ENCODE data around the gene CCDC85C.

Gene CCDC85C

GRCh38 chr14:99463974-99464373 is 140.0 kb downstream of the CCDC85C start:
- peaks cover 28% of the 10 kb centered on the region for H3K79me2 ChIP-seq (ENCODE audit: control insufficient read depth, insufficient read depth, low read length, unreplicated experiment)
- no peak overlapping the region for H3K4me3 ChIP-seq (ENCODE audit: low read depth, low read length)
- peaks cover 12% of the 10 kb centered on the region for H3K36me3 ChIP-seq (ENCODE audit: insufficient read depth, low read length)
- H3K4me1 ChIP-seq (ENCODE audit: control insufficient read depth, insufficient read depth, low read length, unreplicated experiment) = no peaks in the 10 kb centered on the region
- H3K27me3 ChIP-seq (ENCODE audit: insufficient read depth, low read length) = no peaks in the 10 kb centered on the region
- no peak overlapping the region for H2AFZ ChIP-seq (ENCODE audit: low read length, unreplicated experiment)
- H3K27ac ChIP-seq (ENCODE audit: low read depth, low read length) = no peak overlapping the region

GRCh38 chr14:99462210-99462609 is 141.8 kb downstream of the CCDC85C start:
- Histone ChIP-seq H3K79me2 (ENCODE audit: control insufficient read depth, insufficient read depth, low read length, unreplicated experiment) (peaks cover 12% of the 10 kb centered on the region), H3K27ac (ENCODE audit: low read depth, low read length) (no peak overlapping the region), H3K4me3 (ENCODE audit: low read depth, low read length) (no peak overlapping the region), H3K4me1 (ENCODE audit: control insufficient read depth, insufficient read depth, low read length, unreplicated experiment) (no peaks in the 10 kb centered on the region), H3K27me3 (ENCODE audit: insufficient read depth, low read length) (no peaks in the 10 kb centered on the region), H2AFZ (ENCODE audit: low read length, unreplicated experiment) (no peak overlapping the region), H3K36me3 (ENCODE audit: insufficient read depth, low read length) (peaks cover 12% of the 10 kb centered on the region)

DNA sequence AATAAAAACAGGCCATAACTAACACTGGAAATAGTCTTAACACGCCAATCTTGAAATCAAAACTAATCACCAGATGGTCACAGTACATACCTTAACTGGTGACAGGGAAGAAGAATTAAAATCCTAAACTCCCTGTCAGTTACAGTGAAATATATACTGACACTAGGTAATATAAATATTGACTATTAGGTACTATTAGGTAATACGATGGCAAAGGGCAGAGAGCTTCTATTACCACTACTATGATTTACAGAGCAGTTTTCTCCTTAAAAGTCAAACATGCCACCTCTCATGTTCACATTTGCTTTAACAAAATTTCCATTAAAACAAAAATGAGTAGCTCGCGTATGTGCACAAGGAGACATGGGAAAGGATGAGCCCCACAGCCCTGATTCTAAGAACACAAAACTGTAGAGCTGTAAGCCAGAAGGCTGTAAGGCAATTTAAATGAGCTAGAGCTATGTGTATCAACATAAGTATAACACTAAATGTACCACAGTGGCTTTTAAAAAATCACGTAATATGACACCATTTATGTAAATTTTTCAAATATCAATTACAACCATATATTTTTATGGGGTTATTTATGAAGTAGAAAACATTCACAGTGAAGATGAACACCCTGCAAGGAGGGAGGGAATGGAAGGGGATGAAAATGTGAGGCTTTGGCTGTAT is 142.5 kb downstream of the CCDC85C start:
- peaks cover 12% of the 10 kb centered on the region for H3K36me3 ChIP-seq (ENCODE audit: insufficient read depth, low read length)
- H3K79me2 ChIP-seq (ENCODE audit: control insufficient read depth, insufficient read depth, low read length, unreplicated experiment) = peaks cover 5% of the 10 kb centered on the region
- H3K4me3 ChIP-seq (ENCODE audit: low read depth, low read length) = no peak overlapping the region
- no peaks in the 10 kb centered on the region for H3K4me1 ChIP-seq (ENCODE audit: control insufficient read depth, insufficient read depth, low read length, unreplicated experiment)
- no peak overlapping the region for H3K27ac ChIP-seq (ENCODE audit: low read depth, low read length)
- no peaks in the 10 kb centered on the region for H3K27me3 ChIP-seq (ENCODE audit: insufficient read depth, low read length)
- no peak overlapping the region for H2AFZ ChIP-seq (ENCODE audit: low read length, unreplicated experiment)

GRCh38 chr14:99460793-99461192 is 143.2 kb downstream of the CCDC85C start:
- H3K79me2 ChIP-seq (ENCODE audit: control insufficient read depth, insufficient read depth, low read length, unreplicated experiment) = no peaks in the 10 kb centered on the region
- no peak overlapping the region for H3K27ac ChIP-seq (ENCODE audit: low read depth, low read length)
- H2AFZ ChIP-seq (ENCODE audit: low read length, unreplicated experiment) = no peak overlapping the region

GRCh38 chr14:99459481-99460100 is 144.4 kb downstream of the CCDC85C start:
- no peak overlapping the region for H3K27ac ChIP-seq (ENCODE audit: low read depth, low read length)
- no peak overlapping the region for H2AFZ ChIP-seq (ENCODE audit: low read length, unreplicated experiment)
- H3K79me2 ChIP-seq (ENCODE audit: control insufficient read depth, insufficient read depth, low read length, unreplicated experiment) = no peaks in the 10 kb centered on the region
- no peak overlapping the region for H3K4me3 ChIP-seq (ENCODE audit: low read depth, low read length)
- peaks cover 2% of the 10 kb centered on the region for H3K4me1 ChIP-seq (ENCODE audit: control insufficient read depth, insufficient read depth, low read length, unreplicated experiment)
- peaks cover 12% of the 10 kb centered on the region for H3K36me3 ChIP-seq (ENCODE audit: insufficient read depth, low read length)
- no peaks in the 10 kb centered on the region for H3K27me3 ChIP-seq (ENCODE audit: insufficient read depth, low read length)

More at GRCh38 chr14:99460793-99461192, 143.2 kb downstream of the CCDC85C start:
- H3K27me3 ChIP-seq (ENCODE audit: insufficient read depth, low read length) = no peaks in the 10 kb centered on the region
- no peak overlapping the region for H3K4me3 ChIP-seq (ENCODE audit: low read depth, low read length)
- no peaks in the 10 kb centered on the region for H3K4me1 ChIP-seq (ENCODE audit: control insufficient read depth, insufficient read depth, low read length, unreplicated experiment)
- peaks cover 12% of the 10 kb centered on the region for H3K36me3 ChIP-seq (ENCODE audit: insufficient read depth, low read length)

DNA sequence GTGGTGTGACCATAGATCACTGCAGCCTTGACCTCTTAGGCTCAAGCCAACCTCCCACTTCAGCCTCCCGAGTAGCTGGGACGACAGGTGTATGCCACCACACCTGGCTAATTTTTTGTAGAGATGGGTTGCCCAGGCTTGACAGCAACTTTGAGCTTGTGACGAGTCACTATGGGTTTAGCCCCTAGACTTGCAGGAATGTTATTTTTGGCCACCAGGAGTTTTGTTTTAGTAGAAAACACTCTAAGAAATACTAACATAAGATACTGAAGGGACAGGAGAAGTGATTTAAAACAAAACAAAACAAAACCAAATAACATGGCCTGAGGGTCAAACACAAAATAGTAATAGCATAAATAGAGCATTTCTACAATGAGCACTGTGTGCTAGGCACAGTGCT is 149.8 kb downstream of the CCDC85C start:
- Histone ChIP-seq H3K27me3 (ENCODE audit: insufficient read depth, low read length) (no peaks in the 10 kb centered on the region), H3K4me3 (ENCODE audit: low read depth, low read length) (no peak overlapping the region), H3K4me1 (ENCODE audit: control insufficient read depth, insufficient read depth, low read length, unreplicated experiment) (peaks cover 6% of the 10 kb centered on the region), H3K79me2 (ENCODE audit: control insufficient read depth, insufficient read depth, low read length, unreplicated experiment) (peaks cover 3% of the 10 kb centered on the region), H3K36me3 (ENCODE audit: insufficient read depth, low read length) (peaks cover 3% of the 10 kb centered on the region; the same call in 1 of the 2 replicates), H3K27ac (ENCODE audit: low read depth, low read length) (no peak overlapping the region), H2AFZ (ENCODE audit: low read length, unreplicated experiment) (no peak overlapping the region)

DNA sequence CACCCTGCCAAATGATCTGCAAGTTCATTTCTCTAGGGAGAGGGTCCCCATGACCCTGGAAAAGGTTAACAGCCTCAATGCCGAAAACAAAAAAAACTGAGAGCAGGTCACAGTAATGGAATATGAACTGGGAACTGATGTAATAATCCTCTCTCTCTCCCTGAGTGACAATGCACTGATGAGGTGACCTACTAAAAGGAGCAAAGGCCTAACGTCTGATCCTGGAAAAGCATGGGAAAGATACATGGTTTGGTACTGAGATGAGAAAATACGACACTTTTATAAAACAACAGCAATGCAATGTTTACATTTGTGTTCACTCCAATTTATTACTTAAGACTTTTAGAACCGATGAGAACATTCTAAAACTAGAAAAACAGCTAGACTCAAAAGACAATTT is 151.0 kb downstream of the CCDC85C start:
- Histone ChIP-seq H3K27me3 (ENCODE audit: insufficient read depth, low read length) (no peaks in the 10 kb centered on the region), H3K27ac (ENCODE audit: low read depth, low read length) (no peak overlapping the region), H3K4me1 (ENCODE audit: control insufficient read depth, insufficient read depth, low read length, unreplicated experiment) (peaks cover 6% of the 10 kb centered on the region), H2AFZ (ENCODE audit: low read length, unreplicated experiment) (no peak overlapping the region), H3K36me3 (ENCODE audit: insufficient read depth, low read length) (peaks cover 9% of the 10 kb centered on the region), H3K79me2 (ENCODE audit: control insufficient read depth, insufficient read depth, low read length, unreplicated experiment) (peaks cover 3% of the 10 kb centered on the region), H3K4me3 (ENCODE audit: low read depth, low read length) (no peak overlapping the region)

DNA sequence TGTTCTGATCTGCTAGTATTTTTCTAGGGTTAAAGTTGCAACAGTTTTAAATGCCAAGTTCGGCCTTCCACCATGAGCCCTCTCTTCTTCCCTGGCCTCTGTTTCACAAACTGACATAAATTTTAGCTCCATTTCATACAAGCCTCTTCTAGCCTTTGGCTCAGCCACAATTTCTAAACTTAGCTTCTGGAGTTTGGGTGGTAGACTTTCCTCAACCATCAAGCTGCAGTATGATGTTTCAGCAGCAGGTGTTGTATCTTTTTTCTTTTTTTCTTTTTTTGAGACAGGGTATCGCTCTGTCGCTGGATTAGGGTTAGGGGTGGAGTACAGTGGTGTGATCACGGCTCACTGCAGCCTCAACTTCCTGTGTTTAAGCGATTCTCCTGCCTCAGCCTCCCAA is 152.8 kb downstream of the CCDC85C start:
- H3K36me3 ChIP-seq (ENCODE audit: insufficient read depth, low read length) = peaks cover 11% of the 10 kb centered on the region

GRCh38 chr14:99450266-99450665 is 153.7 kb downstream of the CCDC85C start:
- Histone ChIP-seq H3K36me3 (ENCODE audit: insufficient read depth, low read length) (peaks cover 11% of the 10 kb centered on the region), H3K4me1 (ENCODE audit: control insufficient read depth, insufficient read depth, low read length, unreplicated experiment) (peaks cover 6% of the 10 kb centered on the region), H3K4me3 (ENCODE audit: low read depth, low read length) (no peak overlapping the region), H3K27me3 (ENCODE audit: insufficient read depth, low read length) (no peaks in the 10 kb centered on the region), H2AFZ (ENCODE audit: low read length, unreplicated experiment) (no peak overlapping the region), H3K79me2 (ENCODE audit: control insufficient read depth, insufficient read depth, low read length, unreplicated experiment) (peaks cover 3% of the 10 kb centered on the region), H3K27ac (ENCODE audit: low read depth, low read length) (no peak overlapping the region)

More for the DNA sequence above, 152.8 kb downstream of the CCDC85C start:
- Histone ChIP-seq H3K27ac (ENCODE audit: low read depth, low read length) (no peak overlapping the region), H2AFZ (ENCODE audit: low read length, unreplicated experiment) (no peak overlapping the region), H3K27me3 (ENCODE audit: insufficient read depth, low read length) (no peaks in the 10 kb centered on the region), H3K79me2 (ENCODE audit: control insufficient read depth, insufficient read depth, low read length, unreplicated experiment) (peaks cover 3% of the 10 kb centered on the region), H3K4me3 (ENCODE audit: low read depth, low read length) (no peak overlapping the region), H3K4me1 (ENCODE audit: control insufficient read depth, insufficient read depth, low read length, unreplicated experiment) (peaks cover 6% of the 10 kb centered on the region)

Measured in ACC112 (cell line).